WI38 (cell line): ENCODE measurements around the gene ERCC6L.

Source experiments
- H3K4me3 ChIP-seq: 2 replicates; pipeline ENCODE4 v1.5.1; 2011; ENCODE audit warnings: low read depth, mild to moderate bottlenecking, control low read depth, low read length
- CTCF ChIP-seq: IDR thresholded peaks from 2 replicates; pipeline ENCODE4 v1.5.1; 2012; ENCODE audit warnings: low read depth, mild to moderate bottlenecking, control low read depth, low read length

Gene ERCC6L

DNA sequence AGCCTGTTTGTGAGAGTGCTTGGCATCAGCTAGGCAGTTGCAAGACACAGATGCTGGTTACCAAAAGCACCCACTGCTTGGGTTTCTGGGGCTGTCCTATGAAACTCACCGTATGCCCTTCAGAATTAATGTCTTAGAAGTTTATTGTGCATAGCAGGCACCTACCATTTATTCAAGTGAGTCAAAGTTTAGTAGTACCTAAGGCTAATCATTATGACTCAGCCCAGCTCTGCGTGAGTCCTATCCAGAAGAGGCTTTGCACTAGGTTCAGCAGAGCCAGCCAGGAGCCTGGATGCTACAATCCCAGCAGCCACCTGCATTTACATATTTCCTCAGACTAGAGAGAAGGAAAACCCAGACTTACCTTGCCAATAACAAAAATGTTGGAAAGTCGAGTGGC lies 34.0 kb upstream of the ERCC6L start:
- no peak overlapping the region for H3K4me3 ChIP-seq
- TF ChIP-seq CTCF, result no peak

GRCh38 chrX:72271812-72272211 lies 33.0 kb upstream of the ERCC6L start:
- no peak overlapping the region for H3K4me3 ChIP-seq
- no peak for TF ChIP-seq CTCF

GRCh38 chrX:72271091-72271788 lies 32.4 kb upstream of the ERCC6L start:
- H3K4me3 ChIP-seq, result no peak overlapping the region

GRCh38 chrX:72270316-72270866 lies 31.6 kb upstream of the ERCC6L start:
- H3K4me3 ChIP-seq, result no peak overlapping the region
- no peak for TF ChIP-seq CTCF

More at GRCh38 chrX:72271091-72271788, 32.4 kb upstream of the ERCC6L start:
- no peak for TF ChIP-seq CTCF

DNA sequence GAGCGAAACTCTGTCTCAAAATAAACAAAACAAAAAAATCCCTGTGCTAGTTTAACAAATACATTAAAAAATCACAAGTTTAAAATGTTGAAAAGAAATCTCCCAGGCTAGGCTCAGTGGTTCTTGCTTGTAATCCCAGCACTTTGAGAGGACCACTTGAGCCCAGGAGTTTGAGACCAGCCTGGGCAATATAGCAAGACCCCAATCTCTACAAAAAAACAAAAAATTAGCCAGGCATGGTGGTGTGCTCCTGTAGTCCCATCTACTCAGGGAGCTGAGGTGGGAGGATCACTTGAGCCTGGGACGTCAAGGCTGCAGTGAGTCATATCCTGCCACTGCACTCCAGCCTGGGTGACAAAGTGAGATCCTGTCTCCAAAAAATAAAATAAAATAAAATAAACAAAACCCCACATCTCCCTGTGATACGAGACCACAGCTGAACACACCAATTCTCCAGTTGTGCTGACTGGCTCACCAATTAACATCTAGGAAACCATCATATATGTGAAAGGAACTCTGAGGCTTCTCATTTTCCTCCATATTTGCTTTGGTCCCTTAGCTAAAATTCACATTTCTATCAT lies 30.9 kb upstream of the ERCC6L start:
- TF ChIP-seq CTCF, result no peak
- no peak overlapping the region for H3K4me3 ChIP-seq

GRCh38 chrX:72268597-72269365 lies 30.0 kb upstream of the ERCC6L start:
- TF ChIP-seq CTCF, result no peak
- no peak overlapping the region for H3K4me3 ChIP-seq
